Parathyroid adenoma (tissue), 2 donors: ENCODE results near the gene ASB1.

Source experiments
- H2AFZ ChIP-seq: fragments of 300-600 bp; sonication (generic); one replicate; pipeline ENCODE4 v1.7.0; 2017; ENCODE audit warnings: antibody characterized with exemption, mild to moderate bottlenecking
- H3K27ac ChIP-seq: fragments of 300-600 bp; sonication (generic); one replicate; pipeline ENCODE4 v1.7.0; 2017
- H3K27me3 ChIP-seq: fragments of 300-600 bp; sonication (generic); one replicate; pipeline ENCODE4 v1.7.0; 2017; ENCODE audit warnings: low read length; ENCODE audit not compliant: control insufficient read depth, insufficient read depth
- H3K36me3 ChIP-seq: fragments of 300-600 bp; sonication (generic); one replicate; pipeline ENCODE4 v1.7.0; 2017; ENCODE audit warnings: low read length; ENCODE audit not compliant: control insufficient read depth, insufficient read depth
- H3K4me1 ChIP-seq: fragments of 300-600 bp; sonication (generic); one replicate; pipeline ENCODE4 v1.7.0; 2017; ENCODE audit warnings: control low read depth
- H3K4me2 ChIP-seq: fragments of 300-600 bp; sonication (generic); one replicate; pipeline ENCODE4 v1.7.0; 2017; ENCODE audit warnings: low read length
- H3K4me3 ChIP-seq: fragments of 300-600 bp; sonication (generic); one replicate; pipeline ENCODE4 v1.7.0; 2017; ENCODE audit warnings: low read depth, low read length
- H3K79me2 ChIP-seq: fragments of 300-600 bp; sonication (generic); one replicate; pipeline ENCODE4 v1.7.0; 2017; ENCODE audit warnings: control low read depth
- H3K9ac ChIP-seq: fragments of 300-600 bp; sonication (generic); one replicate; pipeline ENCODE4 v1.7.0; 2017; ENCODE audit warnings: mild to moderate bottlenecking
- H3K9me3 ChIP-seq: fragments of 300-600 bp; sonication (generic); one replicate; pipeline ENCODE4 v1.7.0; 2017; ENCODE audit warnings: low read length; ENCODE audit not compliant: control insufficient read depth
- TF ChIP-seq, protein P1 (sequence below): fragments of 300-600 bp; sonication (generic); IDR thresholded peaks from one replicate; pipeline ENCODE4 v1.7.0; 2017; ENCODE audit warnings: antibody characterized with exemption, mild to moderate bottlenecking
- donor health status: primary hyperparathyroidism.

The ASB1 gene

DNA sequence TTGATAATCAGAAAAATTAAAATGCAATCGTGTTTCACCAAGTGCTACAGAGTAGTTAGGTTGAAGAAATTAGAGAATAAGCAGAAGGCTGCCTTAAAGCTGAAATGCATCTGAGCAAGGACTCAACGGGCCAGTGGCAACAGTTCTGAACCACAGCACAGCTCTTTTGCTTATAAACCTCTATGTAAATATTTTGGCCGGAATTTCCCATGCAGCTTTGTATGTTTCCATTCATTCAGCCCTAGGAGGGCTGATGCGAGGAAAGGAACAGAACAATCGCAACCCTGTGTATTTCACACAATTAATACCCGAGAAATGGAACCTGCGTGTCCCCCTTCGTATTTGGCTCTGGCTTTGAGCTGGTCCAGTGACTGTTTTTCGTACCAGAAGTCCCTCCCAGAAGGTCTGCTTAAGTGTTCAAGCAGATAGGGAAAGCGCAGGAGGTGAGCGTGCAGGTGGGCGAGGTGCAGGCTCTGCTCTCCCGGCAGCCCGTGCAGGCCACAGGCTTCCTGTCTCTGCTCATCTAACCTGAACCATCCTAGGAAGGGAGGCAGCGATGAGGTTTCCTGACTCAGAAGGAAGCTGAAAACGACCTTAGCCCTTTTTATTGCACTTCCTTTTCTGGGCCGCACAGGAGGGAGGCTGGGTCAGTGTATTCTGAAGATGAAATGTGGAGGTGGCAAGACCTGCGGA, 67.3 kb downstream of the ASB1 start:
- no peak overlapping the region for H2AFZ ChIP-seq
- no peak overlapping the region for H3K4me3 ChIP-seq
- H3K27me3 ChIP-seq, result no peaks in the 10 kb centered on the region
- no peak overlapping the region for H3K27ac ChIP-seq
- no peak overlapping the region for H3K4me2 ChIP-seq
- no peaks in the 10 kb centered on the region for H3K36me3 ChIP-seq
- TF ChIP-seq, protein P1, sequence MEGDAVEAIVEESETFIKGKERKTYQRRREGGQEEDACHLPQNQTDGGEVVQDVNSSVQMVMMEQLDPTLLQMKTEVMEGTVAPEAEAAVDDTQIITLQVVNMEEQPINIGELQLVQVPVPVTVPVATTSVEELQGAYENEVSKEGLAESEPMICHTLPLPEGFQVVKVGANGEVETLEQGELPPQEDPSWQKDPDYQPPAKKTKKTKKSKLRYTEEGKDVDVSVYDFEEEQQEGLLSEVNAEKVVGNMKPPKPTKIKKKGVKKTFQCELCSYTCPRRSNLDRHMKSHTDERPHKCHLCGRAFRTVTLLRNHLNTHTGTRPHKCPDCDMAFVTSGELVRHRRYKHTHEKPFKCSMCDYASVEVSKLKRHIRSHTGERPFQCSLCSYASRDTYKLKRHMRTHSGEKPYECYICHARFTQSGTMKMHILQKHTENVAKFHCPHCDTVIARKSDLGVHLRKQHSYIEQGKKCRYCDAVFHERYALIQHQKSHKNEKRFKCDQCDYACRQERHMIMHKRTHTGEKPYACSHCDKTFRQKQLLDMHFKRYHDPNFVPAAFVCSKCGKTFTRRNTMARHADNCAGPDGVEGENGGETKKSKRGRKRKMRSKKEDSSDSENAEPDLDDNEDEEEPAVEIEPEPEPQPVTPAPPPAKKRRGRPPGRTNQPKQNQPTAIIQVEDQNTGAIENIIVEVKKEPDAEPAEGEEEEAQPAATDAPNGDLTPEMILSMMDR, result no peak
- no peaks in the 10 kb centered on the region for H3K79me2 ChIP-seq
- H3K4me1 ChIP-seq, result no peaks in the 10 kb centered on the region
- no peaks in the 10 kb centered on the region for H3K9me3 ChIP-seq
- no peak overlapping the region for H3K9ac ChIP-seq

DNA sequence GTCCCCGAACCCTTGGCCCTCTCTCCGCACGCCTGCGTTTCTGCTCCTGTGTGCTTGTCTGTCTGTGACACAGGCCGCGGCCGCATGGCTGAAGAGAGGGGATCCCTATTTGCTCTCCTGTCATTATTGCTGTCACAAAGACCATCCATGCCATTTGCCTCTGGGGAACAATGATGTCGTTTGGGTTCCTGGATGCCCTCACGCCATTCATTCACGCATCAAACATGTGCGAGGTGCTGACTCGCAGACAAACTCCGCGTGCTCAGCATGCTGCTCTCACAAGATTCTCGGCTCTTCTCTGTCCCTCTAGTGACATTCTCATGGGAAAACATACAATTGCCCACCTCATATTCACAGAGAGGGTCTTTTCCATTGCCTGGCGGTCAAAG, 67.8 kb downstream of the ASB1 start:
- TF ChIP-seq, protein P1, result no peak
- Histone ChIP-seq H3K79me2 (no peaks in the 10 kb centered on the region), H3K27ac (no peak overlapping the region), H3K9me3 (no peaks in the 10 kb centered on the region), H3K4me1 (no peaks in the 10 kb centered on the region), H2AFZ (no peak overlapping the region), H3K36me3 (no peaks in the 10 kb centered on the region), H3K4me3 (no peak overlapping the region), H3K9ac (no peak overlapping the region), H3K27me3 (no peaks in the 10 kb centered on the region), H3K4me2 (no peak overlapping the region)

DNA sequence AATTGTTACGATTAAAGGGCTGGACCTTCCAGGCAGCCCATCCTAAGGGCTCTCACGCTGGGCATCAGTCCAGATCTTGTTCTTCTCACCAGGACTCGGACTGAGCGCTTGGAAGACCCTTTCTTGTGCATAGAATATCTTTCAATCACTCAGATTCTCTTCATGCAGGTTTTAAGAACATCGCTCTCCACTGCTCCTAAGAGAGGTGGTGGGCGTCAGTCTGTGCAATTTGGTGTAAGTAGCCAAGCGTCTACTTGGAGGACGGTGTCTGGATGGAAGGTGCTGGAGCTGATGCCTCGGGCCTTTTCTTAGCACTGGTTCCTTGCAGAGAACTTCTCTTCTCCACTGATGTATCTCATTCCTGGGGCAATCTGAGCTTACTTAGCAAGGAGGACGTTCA, 68.7 kb downstream of the ASB1 start:
- H3K79me2 ChIP-seq, result no peaks in the 10 kb centered on the region
- no peaks in the 10 kb centered on the region for H3K4me1 ChIP-seq
- no peaks in the 10 kb centered on the region for H3K36me3 ChIP-seq
- TF ChIP-seq, protein P1, result no peak
- H2AFZ ChIP-seq, result no peak overlapping the region
- no peak overlapping the region for H3K9ac ChIP-seq
- H3K4me3 ChIP-seq, result no peak overlapping the region
- no peak overlapping the region for H3K4me2 ChIP-seq
- no peak overlapping the region for H3K27ac ChIP-seq
- no peaks in the 10 kb centered on the region for H3K9me3 ChIP-seq
- H3K27me3 ChIP-seq, result no peaks in the 10 kb centered on the region

DNA sequence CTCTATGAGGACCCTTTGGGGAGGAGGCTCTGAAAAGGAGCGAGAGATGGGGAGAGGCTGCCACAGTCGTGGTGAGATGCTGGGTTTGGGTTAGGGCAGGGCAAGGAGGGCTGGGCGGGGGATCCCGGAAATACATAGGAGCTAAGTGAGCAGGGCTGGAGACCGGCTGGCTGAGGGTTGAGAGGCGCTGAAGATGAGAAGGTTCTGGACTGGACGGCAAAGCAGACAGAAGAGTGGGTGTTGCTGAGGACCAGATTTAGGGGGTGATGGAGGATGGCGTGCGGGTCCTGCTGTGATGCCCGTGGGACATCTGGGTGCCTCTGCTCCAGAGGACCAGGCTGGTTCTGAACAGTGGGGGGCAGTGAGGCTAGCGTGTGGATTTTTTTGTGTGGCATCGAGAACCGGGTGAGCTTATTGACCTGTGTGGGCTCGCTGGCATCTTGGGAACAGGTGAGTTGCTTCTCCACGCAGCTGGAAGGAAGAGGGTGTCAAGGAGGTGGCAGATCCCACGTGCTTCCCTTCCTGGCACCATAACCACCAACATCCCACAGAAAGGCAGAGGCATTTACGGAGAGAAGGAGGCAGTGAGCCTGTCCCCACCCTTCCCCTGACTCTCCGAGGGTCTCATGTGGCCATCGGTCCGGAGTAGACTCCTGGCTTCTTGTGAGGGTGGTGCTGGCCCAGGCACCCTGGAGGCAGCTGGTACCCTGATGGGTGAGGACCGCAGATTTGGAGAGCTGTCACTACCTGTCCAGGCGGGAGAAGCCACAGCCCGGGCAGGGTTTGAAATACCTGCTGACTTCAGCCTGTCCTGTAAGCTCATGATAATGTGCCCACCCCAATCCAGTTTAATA, 70.3 kb downstream of the ASB1 start:
- H3K79me2 ChIP-seq, result no peaks in the 10 kb centered on the region
- no peak overlapping the region for H2AFZ ChIP-seq
- H3K4me1 ChIP-seq, result no peaks in the 10 kb centered on the region
- H3K27me3 ChIP-seq, result no peaks in the 10 kb centered on the region
- no peaks in the 10 kb centered on the region for H3K36me3 ChIP-seq
- no peak overlapping the region for H3K4me3 ChIP-seq
- no peaks in the 10 kb centered on the region for H3K9me3 ChIP-seq
- TF ChIP-seq, protein P1, result no peak
- no peak overlapping the region for H3K4me2 ChIP-seq
- H3K9ac ChIP-seq, result no peak overlapping the region
- H3K27ac ChIP-seq, result no peak overlapping the region
